Liver (tissue), 9 donors: ENCODE measurements around the gene LOXL3. TPM values are rescaled to one million over a fixed set of nuclear protein-coding genes. Genes with fewer than 3 reads are reported as not detected.

Experiments
- DNase-seq: peaks from one replicate; pipeline ENCODE4 v3.0.0-alpha.2; 2017; ENCODE audit warnings: low spot score
- H3K27ac ChIP-seq, 2 donors: one replicate each; pipeline ENCODE4 v1.7.0; 2013; ENCODE audit warnings: inconsistent platforms in 2 of 2, low read length in 2 of 2, control low read depth in 1 of 2, low read depth in 1 of 2, mild to moderate bottlenecking in 1 of 2
- H3K27me3 ChIP-seq, 4 donors: one replicate each; pipeline versions ENCODE4 v1.6.1 to v1.7.0; 2013; ENCODE audit warnings: low read length in 3 of 4, inconsistent platforms in 1 of 4, mild to moderate bottlenecking in 1 of 4, moderate library complexity in 1 of 4; ENCODE audit not compliant: control insufficient read depth in 4 of 4, insufficient read depth in 4 of 4
- H3K36me3 ChIP-seq, 4 donors: one replicate each; pipeline versions ENCODE4 v1.6.1 to v1.7.0; 2013; ENCODE audit warnings: low read length in 3 of 4, mild to moderate bottlenecking in 3 of 4, low read depth in 1 of 4, moderate library complexity in 1 of 4; ENCODE audit not compliant: control insufficient read depth in 4 of 4, insufficient read depth in 3 of 4
- H3K4me1 ChIP-seq, 4 donors: one replicate each; pipeline versions ENCODE4 v1.6.1 to v1.7.0; 2013; ENCODE audit warnings: low read length in 3 of 4, mild to moderate bottlenecking in 3 of 4, moderate library complexity in 1 of 4; ENCODE audit not compliant: control insufficient read depth in 4 of 4, insufficient read depth in 4 of 4
- H3K4me3 ChIP-seq, 3 donors: one replicate each; pipeline versions ENCODE4 v1.6.1 to v1.7.0; 2013; ENCODE audit warnings: low read length in 3 of 3, control low read depth in 1 of 3, low read depth in 1 of 3, mild to moderate bottlenecking in 1 of 3
- H3K9ac ChIP-seq, 2 donors: one replicate each; pipeline ENCODE4 v1.7.0; 2013; ENCODE audit warnings: low read length in 2 of 2, mild to moderate bottlenecking in 2 of 2, moderate library complexity in 2 of 2, control low read depth in 1 of 2, low read depth in 1 of 2
- H3K9me3 ChIP-seq, 4 donors: one replicate each; pipeline versions ENCODE4 v1.6.1 to v1.7.0; 2013; ENCODE audit warnings: low read length in 3 of 4; ENCODE audit not compliant: control insufficient read depth in 4 of 4
- EGR1 ChIP-seq, 2 donors: IDR thresholded peaks; 2 replicates each; pipeline ENCODE4 v1.6.1; 2016 to 2018; ENCODE audit warnings: antibody characterized with exemption in 2 of 2, low read depth in 2 of 2
- FOXA1 ChIP-seq: IDR thresholded peaks from 2 replicates; pipeline ENCODE4 v1.6.1; 2016; ENCODE audit warnings: antibody characterized with exemption
- FOXA2 ChIP-seq: IDR thresholded peaks from 2 replicates; pipeline ENCODE4 v1.6.1; 2016; ENCODE audit warnings: antibody characterized with exemption
- GABPA ChIP-seq, 2 donors: IDR thresholded peaks in 1 of 2; conservative IDR thresholded peaks in 1 of 2; 2 replicates each; pipeline ENCODE4 v1.6.1; 2016; ENCODE audit warnings: antibody characterized with exemption in 2 of 2, mild to moderate bottlenecking in 1 of 2, moderate library complexity in 1 of 2
- HNF4A ChIP-seq, 2 donors: conservative IDR thresholded peaks; 2 replicates each; pipeline ENCODE4 v1.6.1; 2016; ENCODE audit warnings: antibody characterized with exemption in 2 of 2, mild to moderate bottlenecking in 2 of 2
- HNF4G ChIP-seq: IDR thresholded peaks from 2 replicates; pipeline ENCODE4 v1.6.1; 2016; ENCODE audit warnings: antibody characterized with exemption
- JUND ChIP-seq, 2 donors: IDR thresholded peaks; 2 replicates each; pipeline ENCODE4 v1.6.1; 2016; ENCODE audit warnings: antibody characterized with exemption in 2 of 2
- NR2F2 ChIP-seq: IDR thresholded peaks from 2 replicates; pipeline ENCODE4 v1.6.1; 2016; ENCODE audit warnings: antibody characterized with exemption
- RAD21 ChIP-seq, 2 donors: IDR thresholded peaks; 2 replicates each; pipeline ENCODE4 v1.6.1; 2016; ENCODE audit warnings: antibody characterized with exemption in 2 of 2, mild to moderate bottlenecking in 2 of 2
- RXRA ChIP-seq, 2 donors: IDR thresholded peaks; 2 replicates each; pipeline ENCODE4 v1.6.1; 2017 to 2018; ENCODE audit warnings: antibody characterized with exemption in 2 of 2, mild to moderate bottlenecking in 1 of 2
- SP1 ChIP-seq: IDR thresholded peaks from 2 replicates; pipeline ENCODE4 v1.6.1; 2018; ENCODE audit warnings: antibody characterized with exemption, mild to moderate bottlenecking
- TAF1 ChIP-seq: conservative IDR thresholded peaks from 2 replicates; pipeline ENCODE4 v1.6.1; 2016; ENCODE audit warnings: antibody characterized with exemption, mild to moderate bottlenecking
- YY1 ChIP-seq: IDR thresholded peaks from 2 replicates; pipeline ENCODE4 v1.6.1; 2016; ENCODE audit warnings: antibody characterized with exemption, mild to moderate bottlenecking
- WGBS: extraction: QIAGEN DNeasy Blood & Tissue Kit; methylation state at CpG from one replicate; pipeline ENCODE4 v1.1.7; 2013; 5-methylcytosine and 5-hydroxymethylcytosine counted together
- polyA plus RNA-seq, 2 donors: library from polyadenylated mRNA; stranded (reverse) in 1 of 2; unstranded in 1 of 2; fragments of 200-250 nt in 1 of 2; fragments of >200 nt in 1 of 2; fragmentation: Nextera tagmentation in 1 of 2; extraction: Ambion mirVana in 1 of 2; gene quantifications; one replicate each; pipeline versions ENCODE4 v1.2.1 to v1.2.3, GENCODE V29; 2013 to 2015
- total RNA-seq, 2 donors: library from RNA; depleted of rRNA; stranded (reverse); fragments of >200 nt; gene quantifications; one replicate each; pipeline ENCODE4 v1.2.3, GENCODE V29; 2014
- TF ChIP-seq, protein P1 (sequence below): fragments of 150-350 bp; IDR thresholded peaks from 2 replicates; pipeline ENCODE4 v1.5.1; 2017; ENCODE audit warnings: improper control_type of control experiment, low read depth, low read length; ENCODE audit not compliant: missing input control
- TF ChIP-seq, protein P2 (sequence below): IDR thresholded peaks from 2 replicates; pipeline ENCODE4 v1.6.1; 2016; ENCODE audit warnings: antibody characterized with exemption
- TF ChIP-seq, protein P3 (sequence below): IDR thresholded peaks from 2 replicates; pipeline ENCODE4 v1.6.1; 2016; ENCODE audit warnings: antibody characterized with exemption
- TF ChIP-seq, protein P4 (sequence below): IDR thresholded peaks from 2 replicates; pipeline ENCODE4 v1.6.1; 2016; ENCODE audit warnings: antibody characterized with exemption, mild to moderate bottlenecking
- TF ChIP-seq, protein P5 (sequence below): IDR thresholded peaks from 2 replicates; pipeline ENCODE4 v1.6.1; 2016; ENCODE audit warnings: antibody characterized with exemption
- donor health status: healthy.
- donor health status: healthy.
- donor health status: healthy.
- donor health status: healthy.
- donor health status: healthy.

The LOXL3 gene
- total and polyA plus RNA-seq, 4 donors, result 0.31 to 2.8 (median 1.3) TPM

DNA sequence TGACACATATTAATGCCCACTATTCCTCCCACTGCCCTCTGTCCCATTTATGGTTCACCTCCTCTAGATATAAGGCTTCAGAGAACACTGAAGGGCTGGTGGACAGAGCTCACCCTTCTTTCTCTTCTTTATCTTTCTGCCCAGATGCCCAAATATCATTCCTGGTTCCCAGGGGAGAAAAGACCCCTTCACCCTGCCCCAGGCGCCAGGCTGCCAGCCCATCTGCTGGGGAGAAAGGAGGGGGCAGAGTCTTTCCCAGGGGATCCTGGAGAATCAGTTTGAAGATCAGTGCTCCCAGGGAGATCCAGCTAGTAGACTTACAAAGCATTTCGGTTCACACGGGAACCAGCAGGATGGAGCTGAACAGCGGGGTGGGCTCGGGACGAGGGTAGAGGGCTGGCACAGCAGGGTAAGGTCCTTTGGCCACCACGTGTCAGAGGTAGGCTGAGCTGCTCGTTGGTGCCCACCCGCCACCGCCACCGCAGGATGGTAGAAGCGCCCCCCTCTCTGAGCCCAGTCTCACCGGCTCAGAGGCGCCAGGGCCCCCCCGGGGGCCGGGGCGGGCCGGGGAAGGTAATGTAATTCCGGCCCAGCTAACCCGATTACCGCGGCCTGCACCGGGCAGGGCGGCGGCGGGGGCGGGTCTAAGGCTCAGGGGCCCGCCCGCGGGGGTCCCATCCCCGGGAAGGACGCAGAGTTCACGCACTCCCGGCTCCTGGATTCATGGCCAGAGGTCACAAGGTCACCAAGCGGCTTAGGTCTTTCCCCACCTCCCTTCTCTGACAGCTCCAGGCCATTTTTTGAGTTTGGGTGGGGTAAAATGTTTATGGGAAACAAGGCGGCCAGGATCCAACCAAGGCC is 40.8 kb downstream of the LOXL3 start:
- DNase-seq, result no peak
- WGBS, result 10% methylated on average over 36 of the region's 36 CpGs
- H3K9me3 ChIP-seq, result no peaks in the 10 kb centered on the region
- peaks cover 11 to 28% (median 13%) of the 10 kb centered on the region in 4 donors for H3K27me3 ChIP-seq
- TF ChIP-seq HNF4A (conservative IDR thresholded peaks at IDR 0.05) (no peak), RXRA (IDR thresholded peaks at IDR 0.05) (no peak), HNF4G (no peak), NR2F2 (no peak), JUND (IDR thresholded peaks at IDR 0.05) (no peak), GABPA (IDR thresholded peaks at IDR 0.05 in 1 of 2, conservative IDR thresholded peaks at IDR 0.05 in 1 of 2) (no peak), FOXA1 (no peak), SP1 (no peak), EGR1 (IDR thresholded peaks at IDR 0.05; ENCODE audit: low read depth in 2 of 2) (no peak), RAD21 (IDR thresholded peaks at IDR 0.05) (no peak), YY1 (no peak), TAF1 (no peak), FOXA2 (no peak)
- TF ChIP-seq, protein P1, sequence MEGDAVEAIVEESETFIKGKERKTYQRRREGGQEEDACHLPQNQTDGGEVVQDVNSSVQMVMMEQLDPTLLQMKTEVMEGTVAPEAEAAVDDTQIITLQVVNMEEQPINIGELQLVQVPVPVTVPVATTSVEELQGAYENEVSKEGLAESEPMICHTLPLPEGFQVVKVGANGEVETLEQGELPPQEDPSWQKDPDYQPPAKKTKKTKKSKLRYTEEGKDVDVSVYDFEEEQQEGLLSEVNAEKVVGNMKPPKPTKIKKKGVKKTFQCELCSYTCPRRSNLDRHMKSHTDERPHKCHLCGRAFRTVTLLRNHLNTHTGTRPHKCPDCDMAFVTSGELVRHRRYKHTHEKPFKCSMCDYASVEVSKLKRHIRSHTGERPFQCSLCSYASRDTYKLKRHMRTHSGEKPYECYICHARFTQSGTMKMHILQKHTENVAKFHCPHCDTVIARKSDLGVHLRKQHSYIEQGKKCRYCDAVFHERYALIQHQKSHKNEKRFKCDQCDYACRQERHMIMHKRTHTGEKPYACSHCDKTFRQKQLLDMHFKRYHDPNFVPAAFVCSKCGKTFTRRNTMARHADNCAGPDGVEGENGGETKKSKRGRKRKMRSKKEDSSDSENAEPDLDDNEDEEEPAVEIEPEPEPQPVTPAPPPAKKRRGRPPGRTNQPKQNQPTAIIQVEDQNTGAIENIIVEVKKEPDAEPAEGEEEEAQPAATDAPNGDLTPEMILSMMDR, result no peak
- TF ChIP-seq, protein P2, sequence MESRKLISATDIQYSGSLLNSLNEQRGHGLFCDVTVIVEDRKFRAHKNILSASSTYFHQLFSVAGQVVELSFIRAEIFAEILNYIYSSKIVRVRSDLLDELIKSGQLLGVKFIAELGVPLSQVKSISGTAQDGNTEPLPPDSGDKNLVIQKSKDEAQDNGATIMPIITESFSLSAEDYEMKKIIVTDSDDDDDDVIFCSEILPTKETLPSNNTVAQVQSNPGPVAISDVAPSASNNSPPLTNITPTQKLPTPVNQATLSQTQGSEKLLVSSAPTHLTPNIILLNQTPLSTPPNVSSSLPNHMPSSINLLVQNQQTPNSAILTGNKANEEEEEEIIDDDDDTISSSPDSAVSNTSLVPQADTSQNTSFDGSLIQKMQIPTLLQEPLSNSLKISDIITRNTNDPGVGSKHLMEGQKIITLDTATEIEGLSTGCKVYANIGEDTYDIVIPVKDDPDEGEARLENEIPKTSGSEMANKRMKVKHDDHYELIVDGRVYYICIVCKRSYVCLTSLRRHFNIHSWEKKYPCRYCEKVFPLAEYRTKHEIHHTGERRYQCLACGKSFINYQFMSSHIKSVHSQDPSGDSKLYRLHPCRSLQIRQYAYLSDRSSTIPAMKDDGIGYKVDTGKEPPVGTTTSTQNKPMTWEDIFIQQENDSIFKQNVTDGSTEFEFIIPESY, result no peak
- TF ChIP-seq, protein P3, sequence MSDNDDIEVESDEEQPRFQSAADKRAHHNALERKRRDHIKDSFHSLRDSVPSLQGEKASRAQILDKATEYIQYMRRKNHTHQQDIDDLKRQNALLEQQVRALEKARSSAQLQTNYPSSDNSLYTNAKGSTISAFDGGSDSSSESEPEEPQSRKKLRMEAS, result no peak
- TF ChIP-seq, protein P4, sequence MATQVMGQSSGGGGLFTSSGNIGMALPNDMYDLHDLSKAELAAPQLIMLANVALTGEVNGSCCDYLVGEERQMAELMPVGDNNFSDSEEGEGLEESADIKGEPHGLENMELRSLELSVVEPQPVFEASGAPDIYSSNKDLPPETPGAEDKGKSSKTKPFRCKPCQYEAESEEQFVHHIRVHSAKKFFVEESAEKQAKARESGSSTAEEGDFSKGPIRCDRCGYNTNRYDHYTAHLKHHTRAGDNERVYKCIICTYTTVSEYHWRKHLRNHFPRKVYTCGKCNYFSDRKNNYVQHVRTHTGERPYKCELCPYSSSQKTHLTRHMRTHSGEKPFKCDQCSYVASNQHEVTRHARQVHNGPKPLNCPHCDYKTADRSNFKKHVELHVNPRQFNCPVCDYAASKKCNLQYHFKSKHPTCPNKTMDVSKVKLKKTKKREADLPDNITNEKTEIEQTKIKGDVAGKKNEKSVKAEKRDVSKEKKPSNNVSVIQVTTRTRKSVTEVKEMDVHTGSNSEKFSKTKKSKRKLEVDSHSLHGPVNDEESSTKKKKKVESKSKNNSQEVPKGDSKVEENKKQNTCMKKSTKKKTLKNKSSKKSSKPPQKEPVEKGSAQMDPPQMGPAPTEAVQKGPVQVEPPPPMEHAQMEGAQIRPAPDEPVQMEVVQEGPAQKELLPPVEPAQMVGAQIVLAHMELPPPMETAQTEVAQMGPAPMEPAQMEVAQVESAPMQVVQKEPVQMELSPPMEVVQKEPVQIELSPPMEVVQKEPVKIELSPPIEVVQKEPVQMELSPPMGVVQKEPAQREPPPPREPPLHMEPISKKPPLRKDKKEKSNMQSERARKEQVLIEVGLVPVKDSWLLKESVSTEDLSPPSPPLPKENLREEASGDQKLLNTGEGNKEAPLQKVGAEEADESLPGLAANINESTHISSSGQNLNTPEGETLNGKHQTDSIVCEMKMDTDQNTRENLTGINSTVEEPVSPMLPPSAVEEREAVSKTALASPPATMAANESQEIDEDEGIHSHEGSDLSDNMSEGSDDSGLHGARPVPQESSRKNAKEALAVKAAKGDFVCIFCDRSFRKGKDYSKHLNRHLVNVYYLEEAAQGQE, result no peak
- TF ChIP-seq, protein P5, sequence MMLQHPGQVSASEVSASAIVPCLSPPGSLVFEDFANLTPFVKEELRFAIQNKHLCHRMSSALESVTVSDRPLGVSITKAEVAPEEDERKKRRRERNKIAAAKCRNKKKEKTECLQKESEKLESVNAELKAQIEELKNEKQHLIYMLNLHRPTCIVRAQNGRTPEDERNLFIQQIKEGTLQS, result no peak
- peaks cover 9 to 23% (median 17%) of the 10 kb centered on the region in 4 donors for H3K4me1 ChIP-seq
- no peaks in the 10 kb centered on the region for H3K36me3 ChIP-seq
- no peak overlapping the region for H3K9ac ChIP-seq
- no peak overlapping the region for H3K27ac ChIP-seq
- H3K4me3 ChIP-seq, result no peak overlapping the region
